Measurements from ENCODE around the gene MEIS2. TPM values are rescaled to one million over a fixed set of nuclear protein-coding genes. Genes with fewer than 3 reads are reported as not detected.

MEIS2 gene
- total and polyA plus RNA-seq, 2 donors (not counting 3 experiments of a cell fraction or from before 2014, with no cell fraction given), result 22.5 to 26.2 TPM

- Histone ChIP-seq H3K4me2 (ENCODE audit: insufficient read depth, low read length) (no peak overlapping the region), H3K4me3 (replicated peaks in 1 of 3; ENCODE audit: insufficient read depth in 1 of 3, low read depth in 1 of 3, low read length in 3 of 3) (no peak overlapping the region), H4K20me1 (replicated peaks; ENCODE audit: control insufficient read depth, extremely low read depth, insufficient read depth, low read length) (no peaks in the 10 kb centered on the region), H3K27me3 (ENCODE audit: control insufficient read depth in 2 of 2, insufficient read depth in 2 of 2, low read length in 2 of 2) (no peaks in the 10 kb centered on the region), H3K79me2 (ENCODE audit: control insufficient read depth, insufficient read depth, low read length) (no peaks in the 10 kb centered on the region), H3K9ac (replicated peaks; ENCODE audit: extremely low read depth, insufficient read depth, low read length) (no peak overlapping the region), H3K9me1 (replicated peaks; ENCODE audit: control insufficient read depth, extremely low read depth, insufficient read depth, low read length) (no peaks in the 10 kb centered on the region), H2AFZ (ENCODE audit: low read depth, low read length) (no peak overlapping the region), H3K27ac (ENCODE audit: insufficient read depth, low read depth, low read length) (no peak overlapping the region), H3K4me1 (ENCODE audit: control insufficient read depth, extremely low read depth, insufficient read depth, low read length) (no peaks in the 10 kb centered on the region), H3K36me3 (ENCODE audit: control insufficient read depth in 2 of 2, extremely low read depth in 1 of 2, insufficient read depth in 2 of 2, low read length in 2 of 2) (no peaks in the 10 kb centered on the region), H3K9me3 (replicated peaks; ENCODE audit: control insufficient read depth, insufficient read depth, low read length) (no peaks in the 10 kb centered on the region)
- no TSS peak for BruUV-seq (replicated peaks)
- no peak for TF ChIP-seq GATA2 (IDR thresholded peaks at IDR 0.05; ENCODE audit: insufficient read depth, insufficient read length, low read depth, low read length)
- TF ChIP-seq MYC (IDR thresholded peaks at IDR 0.05; ENCODE audit: low read depth, low read length), result no peak
- TF ChIP-seq MAX (IDR thresholded peaks at IDR 0.05; ENCODE audit: insufficient read depth, insufficient read length), result no peak
- TF ChIP-seq POLR2AphosphoS5 (IDR thresholded peaks at IDR 0.05; ENCODE audit: insufficient read depth, low read depth, low read length), result no peak
- TF ChIP-seq CTCF (IDR thresholded peaks at IDR 0.05; ENCODE audit: extremely low read depth in 1 of 2, insufficient read depth in 1 of 2, low read depth in 1 of 2, low read length in 2 of 2), result no peak
- TF ChIP-seq JUN (IDR thresholded peaks at IDR 0.05; ENCODE audit: borderline replicate concordance, insufficient read depth, insufficient read length, low read depth), result no peak
- TF ChIP-seq POLR2A (IDR thresholded peaks at IDR 0.05; ENCODE audit: low read depth, low read length), result no peak
- no peak for TF ChIP-seq EZH2 (IDR thresholded peaks at IDR 0.05; ENCODE audit: borderline replicate concordance, low read depth, low read length, severe bottlenecking)
- no peak for TF ChIP-seq FOS (IDR thresholded peaks at IDR 0.05; ENCODE audit: borderline replicate concordance, insufficient read depth, low read length)
- intact Hi-C loops (cut with micrococcal nuclease), result no loop called here
- no peak for FAIRE-seq
- no peak for DNase-seq (ENCODE audit: low read depth, low spot score)
- dilution Hi-C loops (cut with MboI; ENCODE audit: extremely low pct_ligation_motif_present, low sequenced_read_pairs), result no loop called here
- ChIA-PET POLR2A (no interaction called here), CTCF (no interaction called here)
Observed at GRCh38 chr15:36931434-36931833, 168.9 kb downstream of the MEIS2 start.
